ENCODE measurements around the gene C13orf42.
"Not testable (repeated sequence)": the region's sequence is repeated elsewhere in the genome, so short reads cannot be mapped to it uniquely, and the experiment has no call there.

Gene C13orf42

DNA sequence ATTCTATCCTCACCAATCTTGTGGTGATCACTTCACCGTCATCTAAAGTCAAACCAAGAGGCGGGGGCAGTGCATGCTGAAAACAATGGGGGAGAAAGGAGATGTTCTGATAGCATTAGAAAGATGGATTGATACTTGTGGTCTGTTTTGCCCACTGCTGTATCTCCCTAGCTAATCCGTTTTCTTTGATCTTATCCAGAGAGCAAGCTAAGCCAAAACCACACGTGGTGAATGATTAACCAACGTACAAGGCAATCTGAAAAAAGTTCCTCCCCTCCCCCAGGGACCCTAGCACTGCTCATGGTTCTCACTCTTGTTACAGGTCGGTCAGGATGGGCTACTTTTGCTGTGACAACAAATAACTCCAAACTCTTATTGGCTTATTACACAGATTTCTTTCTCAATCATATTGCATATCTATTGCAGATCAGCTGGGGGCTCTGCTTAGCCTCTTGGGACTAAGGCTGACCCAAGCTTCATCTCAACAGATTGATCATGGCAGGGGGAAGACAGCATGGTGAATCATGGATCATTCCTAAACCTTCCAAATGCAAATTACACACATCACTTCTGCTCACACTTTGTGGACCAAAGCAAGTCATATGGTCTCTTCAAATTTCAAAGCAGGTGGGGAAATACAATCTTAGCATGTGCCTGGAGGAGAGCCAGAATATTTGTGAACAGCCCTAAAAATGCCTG, 11.9 kb upstream of the C13orf42 start:
- Histone ChIP-seq H3K27me3 (ENCODE audit: insufficient read depth, low read length) (peaks cover 31% of the 10 kb centered on the region), H2AFZ (ENCODE audit: low read length, unreplicated experiment) (no peak overlapping the region), H3K27ac (ENCODE audit: low read depth, low read length) (no peak overlapping the region), H3K4me1 (ENCODE audit: control insufficient read depth, insufficient read depth, low read length, unreplicated experiment) (no peaks in the 10 kb centered on the region), H3K79me2 (ENCODE audit: control insufficient read depth, insufficient read depth, low read length, unreplicated experiment) (no peaks in the 10 kb centered on the region), H3K36me3 (ENCODE audit: insufficient read depth, low read length) (no peaks in the 10 kb centered on the region), H3K4me3 (ENCODE audit: low read depth, low read length) (no peak overlapping the region)

DNA sequence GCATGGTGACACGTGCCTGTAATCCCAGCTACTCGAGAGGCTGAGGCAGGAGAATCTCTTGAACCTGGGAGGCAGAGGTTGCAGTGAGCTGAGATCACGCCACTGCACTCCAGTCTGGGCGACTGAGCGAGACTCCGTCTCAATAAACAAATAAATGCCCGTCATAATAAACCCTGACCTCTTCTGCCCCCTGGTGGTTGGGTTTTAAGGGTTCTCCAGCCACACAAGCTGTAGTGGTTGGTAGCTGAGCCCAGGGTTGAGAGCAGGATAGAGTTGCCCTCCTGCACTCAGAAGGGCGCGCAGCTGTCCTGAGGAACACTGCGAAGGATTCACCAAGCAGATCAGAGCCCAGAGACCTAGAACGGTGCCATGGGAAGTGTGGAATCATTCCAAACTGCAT, 9.8 kb upstream of the C13orf42 start:
- H3K4me3 ChIP-seq (ENCODE audit: low read depth, low read length); H2AFZ ChIP-seq (ENCODE audit: low read length, unreplicated experiment); H3K4me1 ChIP-seq (ENCODE audit: control insufficient read depth, insufficient read depth, low read length, unreplicated experiment); H3K79me2 ChIP-seq (ENCODE audit: control insufficient read depth, insufficient read depth, low read length, unreplicated experiment); H3K36me3 ChIP-seq (ENCODE audit: insufficient read depth, low read length); H3K27ac ChIP-seq (ENCODE audit: low read depth, low read length): not testable (repeated sequence)
- H3K27me3 ChIP-seq (ENCODE audit: insufficient read depth, low read length): peaks cover 50% of the 10 kb centered on the region

DNA sequence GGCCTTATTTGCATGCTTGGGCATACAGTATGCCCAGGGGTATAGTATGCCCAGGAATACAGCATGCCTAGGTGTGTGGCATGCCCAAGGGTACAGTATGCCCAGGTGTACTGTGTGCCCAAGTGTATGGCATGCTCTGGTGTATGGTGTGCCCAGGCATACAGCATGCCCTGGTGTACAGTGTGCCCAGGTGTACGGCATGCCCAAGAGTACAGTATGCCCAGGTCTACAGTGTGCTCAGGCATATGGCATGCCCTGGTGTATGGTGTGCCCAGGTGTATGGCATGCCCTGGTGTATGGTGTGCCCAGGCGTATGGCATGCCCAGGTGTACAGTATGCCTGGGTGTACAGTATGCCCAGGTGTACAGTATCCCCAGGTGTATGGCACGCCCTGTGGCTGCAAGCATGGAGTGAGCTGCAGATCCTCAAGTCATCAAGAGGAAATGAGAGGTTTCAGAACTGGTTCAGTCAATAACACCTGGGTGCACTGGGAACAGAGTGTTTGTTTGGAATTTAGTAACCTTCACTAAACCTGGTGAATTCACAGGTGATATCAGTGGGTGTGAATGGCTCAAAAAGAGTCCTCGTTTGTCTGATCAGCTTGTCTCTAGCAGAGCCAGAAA, 7.8 kb upstream of the C13orf42 start:
- peaks cover 51% of the 10 kb centered on the region for H3K27me3 ChIP-seq (ENCODE audit: insufficient read depth, low read length)
- no peaks in the 10 kb centered on the region for H3K36me3 ChIP-seq (ENCODE audit: insufficient read depth, low read length)
- H3K4me1 ChIP-seq (ENCODE audit: control insufficient read depth, insufficient read depth, low read length, unreplicated experiment): no peaks in the 10 kb centered on the region
- H3K27ac ChIP-seq (ENCODE audit: low read depth, low read length): no peak overlapping the region
- H3K79me2 ChIP-seq (ENCODE audit: control insufficient read depth, insufficient read depth, low read length, unreplicated experiment): no peaks in the 10 kb centered on the region
- H2AFZ ChIP-seq (ENCODE audit: low read length, unreplicated experiment): no peak overlapping the region
- H3K4me3 ChIP-seq (ENCODE audit: low read depth, low read length): no peak overlapping the region

DNA sequence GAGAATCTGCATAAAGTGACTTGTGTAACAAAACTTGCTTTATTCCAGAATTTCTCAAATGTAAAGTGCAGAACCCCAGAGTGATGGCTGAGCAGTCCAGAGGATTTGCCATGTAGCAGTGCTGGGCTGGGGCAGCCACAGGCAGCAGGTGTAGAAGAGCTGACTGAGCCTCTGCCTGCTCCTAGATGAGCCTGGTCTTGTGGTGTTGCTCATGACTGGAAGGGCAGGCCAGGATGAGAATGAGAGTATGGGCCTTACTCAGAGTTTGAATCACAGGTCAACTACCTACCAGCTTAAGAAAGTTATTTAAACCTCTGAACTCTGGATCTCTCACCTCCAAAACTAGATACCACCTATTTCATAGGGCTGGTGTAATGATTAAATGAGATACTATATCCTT, 2.9 kb upstream of the C13orf42 start:
- no peaks in the 10 kb centered on the region for H3K79me2 ChIP-seq (ENCODE audit: control insufficient read depth, insufficient read depth, low read length, unreplicated experiment)
- H3K4me3 ChIP-seq (ENCODE audit: low read depth, low read length): no peak overlapping the region
- H3K36me3 ChIP-seq (ENCODE audit: insufficient read depth, low read length): no peaks in the 10 kb centered on the region
- H2AFZ ChIP-seq (ENCODE audit: low read length, unreplicated experiment): no peak overlapping the region
- peaks cover 71% of the 10 kb centered on the region for H3K27me3 ChIP-seq (ENCODE audit: insufficient read depth, low read length)
- H3K27ac ChIP-seq (ENCODE audit: low read depth, low read length): no peak overlapping the region
- no peaks in the 10 kb centered on the region for H3K4me1 ChIP-seq (ENCODE audit: control insufficient read depth, insufficient read depth, low read length, unreplicated experiment)

DNA sequence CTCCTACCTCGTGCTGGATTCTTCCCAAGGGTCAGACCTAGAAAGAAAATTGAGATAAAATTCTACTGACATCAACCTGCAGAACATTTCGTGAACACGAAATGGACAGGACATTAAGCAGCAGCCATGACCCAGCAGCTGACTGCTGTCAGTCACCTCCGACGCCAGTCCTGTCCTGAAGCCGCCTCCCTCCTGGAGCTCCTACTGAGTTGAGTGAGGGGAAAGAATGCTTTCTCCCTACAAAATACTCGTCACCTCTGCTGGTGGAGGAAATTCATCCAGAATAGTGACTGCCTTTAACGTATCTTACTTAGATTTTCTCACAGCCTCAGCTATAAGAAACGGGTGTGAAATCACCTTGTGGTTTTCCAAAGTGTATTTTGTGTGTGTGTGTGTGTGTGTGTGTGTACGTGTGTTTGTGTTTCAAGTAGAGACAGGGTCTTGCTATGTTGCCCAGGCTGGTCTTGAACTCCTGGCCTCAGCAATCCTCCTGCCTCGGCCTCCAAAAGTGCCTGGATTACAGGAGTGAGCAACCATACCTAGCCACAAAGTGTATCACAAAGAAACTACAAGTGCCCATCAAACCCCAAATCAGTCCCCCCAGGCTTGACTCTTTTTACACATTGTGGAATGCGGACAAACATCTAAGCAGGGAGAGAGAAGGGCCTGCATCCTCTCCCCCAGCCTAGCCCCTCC, 2.3 kb upstream of the C13orf42 start:
- Histone ChIP-seq H3K27ac (ENCODE audit: low read depth, low read length) (no peak overlapping the region), H3K27me3 (ENCODE audit: insufficient read depth, low read length) (peaks cover 71% of the 10 kb centered on the region), H3K79me2 (ENCODE audit: control insufficient read depth, insufficient read depth, low read length, unreplicated experiment) (no peaks in the 10 kb centered on the region), H2AFZ (ENCODE audit: low read length, unreplicated experiment) (no peak overlapping the region), H3K36me3 (ENCODE audit: insufficient read depth, low read length) (no peaks in the 10 kb centered on the region), H3K4me1 (ENCODE audit: control insufficient read depth, insufficient read depth, low read length, unreplicated experiment) (no peaks in the 10 kb centered on the region), H3K4me3 (ENCODE audit: low read depth, low read length) (no peak overlapping the region)

DNA sequence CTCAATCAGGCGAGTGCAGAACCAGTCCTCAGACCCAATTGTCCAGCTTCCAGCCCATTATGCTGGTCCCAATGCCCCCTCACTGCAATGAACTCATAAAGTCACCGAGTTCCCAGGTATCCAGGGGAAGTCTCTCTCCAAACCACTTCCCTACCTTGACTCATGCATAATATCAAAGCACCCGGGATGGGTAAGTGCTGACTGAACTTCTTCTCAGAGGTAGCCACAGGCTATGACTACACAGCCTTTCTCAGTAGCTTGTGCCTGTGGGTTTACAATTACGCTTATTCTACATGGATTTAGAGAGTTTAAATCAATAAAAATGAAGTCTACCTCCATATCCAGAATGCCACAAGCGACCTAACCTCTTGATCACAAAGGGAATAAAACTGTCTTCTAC, 1.7 kb upstream of the C13orf42 start:
- no peak overlapping the region for H3K27ac ChIP-seq (ENCODE audit: low read depth, low read length)
- H2AFZ ChIP-seq (ENCODE audit: low read length, unreplicated experiment): no peak overlapping the region
- H3K4me1 ChIP-seq (ENCODE audit: control insufficient read depth, insufficient read depth, low read length, unreplicated experiment): no peaks in the 10 kb centered on the region
- peaks cover 74% of the 10 kb centered on the region for H3K27me3 ChIP-seq (ENCODE audit: insufficient read depth, low read length)
- no peaks in the 10 kb centered on the region for H3K79me2 ChIP-seq (ENCODE audit: control insufficient read depth, insufficient read depth, low read length, unreplicated experiment)
- no peaks in the 10 kb centered on the region for H3K36me3 ChIP-seq (ENCODE audit: insufficient read depth, low read length)
- no peak overlapping the region for H3K4me3 ChIP-seq (ENCODE audit: low read depth, low read length)

DNA sequence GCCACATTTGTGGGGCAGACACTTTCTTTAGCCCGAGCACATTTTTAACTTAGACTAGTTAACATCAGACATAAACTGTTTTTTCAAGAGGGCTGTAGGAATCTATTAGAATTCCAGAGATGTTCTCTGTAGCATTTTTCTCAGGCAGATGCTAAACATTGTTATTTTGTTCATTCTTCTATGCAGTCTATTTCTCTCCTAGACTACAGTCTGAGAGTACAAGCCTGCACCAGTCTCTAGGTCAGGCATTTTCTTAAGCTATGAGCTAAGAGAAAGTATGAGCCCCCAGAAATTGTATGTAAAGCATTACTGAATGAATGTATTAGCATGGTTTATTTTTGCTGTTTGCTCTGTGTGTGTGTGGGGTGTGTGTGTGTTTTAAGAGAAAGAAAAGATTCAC, 923 bp upstream of the C13orf42 start:
- Histone ChIP-seq H3K27me3 (ENCODE audit: insufficient read depth, low read length) (peaks cover 74% of the 10 kb centered on the region), H3K79me2 (ENCODE audit: control insufficient read depth, insufficient read depth, low read length, unreplicated experiment) (no peaks in the 10 kb centered on the region), H3K36me3 (ENCODE audit: insufficient read depth, low read length) (no peaks in the 10 kb centered on the region), H3K27ac (ENCODE audit: low read depth, low read length) (no peak overlapping the region), H3K4me1 (ENCODE audit: control insufficient read depth, insufficient read depth, low read length, unreplicated experiment) (no peaks in the 10 kb centered on the region), H3K4me3 (ENCODE audit: low read depth, low read length) (no peak overlapping the region), H2AFZ (ENCODE audit: low read length, unreplicated experiment) (no peak overlapping the region)

DNA sequence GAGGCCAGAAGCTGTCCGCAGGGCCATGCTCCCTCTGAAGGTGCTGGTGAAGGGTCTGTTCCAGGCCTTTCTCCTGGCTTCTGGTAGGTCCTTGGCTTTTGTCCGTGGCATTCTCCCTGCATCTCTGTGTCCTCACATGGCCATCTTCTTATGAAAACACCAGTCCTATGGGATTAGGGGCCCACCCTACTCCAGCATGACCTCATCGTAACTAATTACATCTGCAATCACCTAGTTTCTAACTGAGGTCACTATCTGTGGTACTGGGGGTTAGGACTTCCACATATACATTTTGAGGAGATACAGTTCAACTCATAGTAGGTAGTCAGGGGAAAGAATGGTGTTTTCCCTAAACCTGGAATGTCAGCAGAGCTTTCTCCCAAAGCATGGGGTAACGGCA, 3.1 kb downstream of the C13orf42 start:
- Histone ChIP-seq H3K79me2 (ENCODE audit: control insufficient read depth, insufficient read depth, low read length, unreplicated experiment) (no peaks in the 10 kb centered on the region), H3K4me3 (ENCODE audit: low read depth, low read length) (no peak overlapping the region), H3K4me1 (ENCODE audit: control insufficient read depth, insufficient read depth, low read length, unreplicated experiment) (no peaks in the 10 kb centered on the region), H3K27me3 (ENCODE audit: insufficient read depth, low read length) (peaks cover 70% of the 10 kb centered on the region), H3K27ac (ENCODE audit: low read depth, low read length) (no peak overlapping the region), H3K36me3 (ENCODE audit: insufficient read depth, low read length) (no peaks in the 10 kb centered on the region), H2AFZ (ENCODE audit: low read length, unreplicated experiment) (no peak overlapping the region)

DNA sequence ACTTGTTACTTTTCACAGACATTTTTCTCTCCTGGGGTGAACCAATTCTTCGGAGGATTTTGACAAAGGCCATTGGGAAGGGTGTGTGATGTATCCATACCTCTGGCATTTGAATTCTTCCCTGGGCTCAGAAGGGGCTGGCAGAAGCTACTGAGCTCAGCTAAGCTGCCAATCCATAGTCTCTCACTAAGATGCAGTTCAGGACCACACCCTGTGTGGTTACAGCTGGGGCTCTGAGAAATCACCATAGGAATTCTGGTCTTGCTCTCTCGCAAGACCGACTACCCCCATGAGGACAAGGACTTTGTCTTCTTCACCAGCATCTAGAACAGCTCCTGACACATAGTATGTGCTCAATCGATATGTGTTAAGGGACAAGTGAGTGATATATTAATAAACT, 6.0 kb downstream of the C13orf42 start:
- Histone ChIP-seq H3K27ac (ENCODE audit: low read depth, low read length) (no peak overlapping the region), H3K27me3 (ENCODE audit: insufficient read depth, low read length) (peaks cover 50% of the 10 kb centered on the region), H3K79me2 (ENCODE audit: control insufficient read depth, insufficient read depth, low read length, unreplicated experiment) (no peaks in the 10 kb centered on the region), H2AFZ (ENCODE audit: low read length, unreplicated experiment) (no peak overlapping the region), H3K4me1 (ENCODE audit: control insufficient read depth, insufficient read depth, low read length, unreplicated experiment) (no peaks in the 10 kb centered on the region), H3K4me3 (ENCODE audit: low read depth, low read length) (no peak overlapping the region), H3K36me3 (ENCODE audit: insufficient read depth, low read length) (no peaks in the 10 kb centered on the region)

DNA sequence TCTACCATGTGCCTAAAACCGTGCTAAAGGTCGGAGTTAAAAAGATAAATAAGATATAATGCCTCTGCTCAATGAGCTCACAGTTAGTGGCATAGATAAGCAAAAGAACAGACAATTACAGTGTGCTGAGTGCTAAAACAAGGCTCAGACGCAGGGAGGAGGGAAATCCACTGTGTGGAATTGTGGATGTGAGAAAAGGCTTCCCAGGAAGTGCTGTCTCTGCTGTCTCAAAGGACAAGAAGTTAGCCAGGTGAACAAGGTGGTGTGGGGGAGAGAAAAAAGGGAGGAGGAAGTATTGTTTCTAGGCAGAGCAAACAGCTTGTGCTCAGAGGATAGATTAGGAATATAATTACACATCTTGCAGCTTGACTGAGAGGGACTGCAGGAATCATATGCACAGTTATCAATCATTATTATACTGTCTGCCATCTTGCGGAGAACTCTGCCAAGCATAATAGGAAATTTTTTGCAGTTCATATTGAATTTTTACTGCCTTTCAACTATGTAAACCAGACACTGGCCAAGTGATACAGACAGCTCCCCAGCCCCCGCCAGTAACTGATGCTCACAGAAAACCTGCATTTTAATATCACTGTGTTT, 9.3 kb downstream of the C13orf42 start:
- H3K27ac ChIP-seq (ENCODE audit: low read depth, low read length): no peak overlapping the region
- no peaks in the 10 kb centered on the region for H3K4me1 ChIP-seq (ENCODE audit: control insufficient read depth, insufficient read depth, low read length, unreplicated experiment)
- no peaks in the 10 kb centered on the region for H3K36me3 ChIP-seq (ENCODE audit: insufficient read depth, low read length)
- no peaks in the 10 kb centered on the region for H3K79me2 ChIP-seq (ENCODE audit: control insufficient read depth, insufficient read depth, low read length, unreplicated experiment)
- peaks cover 38% of the 10 kb centered on the region for H3K27me3 ChIP-seq (ENCODE audit: insufficient read depth, low read length)
- no peak overlapping the region for H2AFZ ChIP-seq (ENCODE audit: low read length, unreplicated experiment)
- H3K4me3 ChIP-seq (ENCODE audit: low read depth, low read length): no peak overlapping the region

Data from ACC112 (cell line).